SU-DHL-6 (cell line): ENCODE results near the gene ZNF599.

Experiments used
- H2AFZ ChIP-seq: fragments of 200-600 bp; sonication (generic); 2 replicates; pipeline ENCODE4 v1.6.1; 2014; ENCODE audit warnings: low read depth, mild to moderate bottlenecking, moderate library complexity, mixed read lengths, antibody characterized with exemption, low read length; ENCODE audit not compliant: severe bottlenecking
- H3F3A ChIP-seq: fragments of 200-600 bp; shearing (Covaris generic); 2 replicates; pipeline ENCODE4 v1.6.0; 2016; ENCODE audit warnings: antibody characterized with exemption, mild to moderate bottlenecking; ENCODE audit not compliant: insufficient read depth
- H3K27ac ChIP-seq: fragments of 200-600 bp; sonication (generic); 2 replicates; pipeline ENCODE4 v1.5.1; 2016; ENCODE audit warnings: low read depth, mild to moderate bottlenecking, low read length, moderate library complexity, mixed read lengths
- H3K27me3 ChIP-seq: fragments of 200-600 bp; sonication (generic), shearing (Covaris generic); 2 replicates; pipeline ENCODE4 v1.6.0; 2014; ENCODE audit warnings: mild to moderate bottlenecking, low read length
- H3K36me3 ChIP-seq: fragments of 200-600 bp; sonication (generic); 2 replicates; pipeline ENCODE4 v1.6.1; 2014; ENCODE audit warnings: mild to moderate bottlenecking, low read length, mixed read lengths
- H3K4me2 ChIP-seq: fragments of 300-600, 200-600 bp; shearing (Covaris generic), sonication (generic); 2 replicates; pipeline ENCODE4 v1.6.0; 2014; ENCODE audit warnings: low read length, low read depth, mild to moderate bottlenecking; ENCODE audit not compliant: poor library complexity, severe bottlenecking
- H3K4me3 ChIP-seq: fragments of 200-600 bp; sonication (generic); 2 replicates; pipeline ENCODE4 v1.5.1; 2014; ENCODE audit warnings: antibody characterized with exemption, low read length, mild to moderate bottlenecking, mixed read lengths; ENCODE audit not compliant: insufficient read depth, poor library complexity, severe bottlenecking
- H3K79me2 ChIP-seq: fragments of 200-600 bp; sonication (generic); 2 replicates; pipeline ENCODE4 v1.6.1; 2014; ENCODE audit warnings: mild to moderate bottlenecking, low read length, moderate library complexity; ENCODE audit not compliant: insufficient read depth
- H3K9ac ChIP-seq: fragments of 200-600 bp; sonication (generic); 2 replicates; pipeline ENCODE4 v1.7.0; 2014; ENCODE audit warnings: mild to moderate bottlenecking, low read length
- H3K9me2 ChIP-seq: fragments of 200-600 bp; sonication (generic); replicated peaks from 2 replicates; pipeline ENCODE4 v1.6.1; 2014; ENCODE audit warnings: low read length; ENCODE audit not compliant: insufficient read depth
- H3K9me3 ChIP-seq: fragments of 200-600 bp; sonication (generic); 2 replicates; pipeline ENCODE4 v1.6.1; 2014; ENCODE audit warnings: low read length, mixed read lengths; ENCODE audit not compliant: insufficient read depth
- H4K20me1 ChIP-seq: fragments of 200-600 bp; sonication (generic); 2 replicates; pipeline ENCODE4 v1.6.1; 2014; ENCODE audit warnings: low read depth, mild to moderate bottlenecking, antibody characterized with exemption, low read length, moderate library complexity, mixed read lengths
- CTCF ChIP-seq: fragments of 200-600 bp; sonication (generic); IDR thresholded peaks from one replicate; pipeline ENCODE4 v1.5.1; 2017; ENCODE audit warnings: antibody characterized with exemption, mild to moderate bottlenecking, low read length, moderate library complexity; ENCODE audit not compliant: insufficient read depth, poor library complexity, severe bottlenecking
- EZH2phosphoT487 ChIP-seq: fragments of 200-600 bp; sonication (generic), shearing (Covaris generic); conservative IDR thresholded peaks from 2 replicates; pipeline ENCODE4 v1.6.1; 2018; ENCODE audit warnings: mild to moderate bottlenecking, antibody characterized with exemption, low read length, moderate library complexity, mixed read lengths

ZNF599 gene

GRCh38 chr19:34731019-34731829, 41.8 kb downstream of the ZNF599 start:
- Histone ChIP-seq H3K9me2 (no peaks in the 10 kb centered on the region), H3K79me2 (no peaks in the 10 kb centered on the region), H2AFZ (no peak overlapping the region), H3K27ac (no peak overlapping the region), H3K27me3 (no peaks in the 10 kb centered on the region), H3K9me3 (no peaks in the 10 kb centered on the region), H3K9ac (no peak overlapping the region), H3F3A (no peaks in the 10 kb centered on the region), H3K4me3 (no peak overlapping the region), H4K20me1 (no peaks in the 10 kb centered on the region), H3K36me3 (no peaks in the 10 kb centered on the region), H3K4me2 (no peak overlapping the region)
- TF ChIP-seq EZH2phosphoT487, result no peak
- no peak for TF ChIP-seq CTCF

DNA sequence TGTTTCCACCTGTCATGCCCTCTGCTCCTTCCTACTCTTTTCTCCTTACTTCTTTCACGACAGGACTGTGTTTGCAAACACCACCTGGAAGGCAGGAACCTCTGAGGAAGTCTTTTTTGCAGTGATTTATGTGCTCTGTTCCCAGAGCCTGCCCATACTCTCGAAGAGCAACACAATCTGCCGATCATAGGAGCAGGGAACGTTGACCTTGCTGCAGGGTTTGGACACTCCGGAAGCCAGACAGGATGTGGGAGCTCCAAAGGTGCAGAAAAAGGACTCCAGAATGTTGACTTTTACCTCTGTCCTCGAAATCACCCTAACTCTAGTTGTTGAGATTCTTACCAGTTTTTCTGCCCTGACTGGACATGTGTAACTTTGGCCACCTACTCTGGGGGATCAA, 47.6 kb downstream of the ZNF599 start:
- TF ChIP-seq EZH2phosphoT487 (no peak), CTCF (no peak)
- Histone ChIP-seq H2AFZ (no peak overlapping the region), H3K9me2 (no peaks in the 10 kb centered on the region), H3K27ac (no peak overlapping the region), H3K4me2 (no peak overlapping the region), H3K27me3 (no peaks in the 10 kb centered on the region), H3K9ac (no peak overlapping the region), H3K79me2 (no peaks in the 10 kb centered on the region), H3K36me3 (no peaks in the 10 kb centered on the region), H3K9me3 (no peaks in the 10 kb centered on the region), H3K4me3 (no peak overlapping the region), H3F3A (no peaks in the 10 kb centered on the region), H4K20me1 (no peaks in the 10 kb centered on the region)

GRCh38 chr19:34722353-34722752, 50.7 kb downstream of the ZNF599 start:
- Histone ChIP-seq H3K79me2 (no peaks in the 10 kb centered on the region), H3K27me3 (no peaks in the 10 kb centered on the region), H4K20me1 (no peaks in the 10 kb centered on the region), H3K4me3 (no peak overlapping the region), H3K9ac (no peak overlapping the region), H3F3A (no peaks in the 10 kb centered on the region), H3K36me3 (no peaks in the 10 kb centered on the region), H3K9me3 (no peaks in the 10 kb centered on the region), H2AFZ (no peak overlapping the region), H3K27ac (no peak overlapping the region), H3K9me2 (no peaks in the 10 kb centered on the region), H3K4me2 (no peak overlapping the region)
- TF ChIP-seq CTCF (no peak), EZH2phosphoT487 (no peak)
